ENCODE data around the gene TMC7. TPM values are rescaled to one million over a fixed set of nuclear protein-coding genes. Genes with fewer than 3 reads are reported as not detected.
"Not testable (repeated sequence)": the region's sequence is repeated elsewhere in the genome, so short reads cannot be mapped to it uniquely, and the experiment has no call there.

The TMC7 gene
- total RNA-seq, 1 donor from 2014 or later = 3.9 TPM

GRCh38 chr16:18975109-18975508 lies 8.6 kb upstream of the TMC7 start:
- no peak for DNase-seq (ENCODE audit: low read depth)

- DNase-seq (ENCODE audit: low read depth) = no peak
These were observed 3.8 kb upstream of the TMC7 start for GRCh38 chr16:18979936-18980335.

GRCh38 chr16:18984435-18985005 lies 786 bp downstream of the TMC7 start:
- no peak for DNase-seq (ENCODE audit: low read depth)

GRCh38 chr16:18985256-18985655 lies 1.5 kb downstream of the TMC7 start:
- DNase-seq (ENCODE audit: low read depth) = not testable (repeated sequence)

- DNase-seq (ENCODE audit: low read depth) = not testable (repeated sequence)
These were observed 8.0 kb downstream of the TMC7 start for GRCh38 chr16:18991731-18992130.

- DNase-seq (ENCODE audit: low read depth) = not testable (repeated sequence)
These were observed 9.8 kb downstream of the TMC7 start for GRCh38 chr16:18993531-18993930.

GRCh38 chr16:18994181-18994580 lies 10.4 kb downstream of the TMC7 start:
- DNase-seq (ENCODE audit: low read depth) = not testable (repeated sequence)

- not testable (repeated sequence) for DNase-seq (ENCODE audit: low read depth)
These were observed 11.7 kb downstream of the TMC7 start for GRCh38 chr16:18995406-18995805.

DNA sequence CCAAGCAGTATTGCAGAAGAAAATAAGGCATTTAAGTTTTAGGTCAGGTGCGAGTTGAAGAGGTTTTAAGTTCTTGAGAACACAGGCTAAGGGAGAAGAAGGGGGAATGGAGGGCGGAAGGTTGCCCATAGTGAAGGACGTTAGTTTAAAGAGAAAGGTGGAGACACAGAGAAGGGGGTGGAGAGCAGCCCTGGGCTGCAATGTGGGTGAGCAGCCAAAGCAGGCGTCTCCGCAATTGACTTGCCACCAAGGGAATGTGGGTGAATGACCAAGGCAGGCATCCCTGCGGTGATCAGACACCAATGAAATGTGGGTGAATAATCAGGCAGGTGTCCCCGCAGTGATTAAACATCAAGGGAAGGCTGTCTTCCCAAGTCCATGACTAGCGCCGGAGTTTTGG lies 12.8 kb downstream of the TMC7 start:
- not testable (repeated sequence) for DNase-seq (ENCODE audit: low read depth)

DNA sequence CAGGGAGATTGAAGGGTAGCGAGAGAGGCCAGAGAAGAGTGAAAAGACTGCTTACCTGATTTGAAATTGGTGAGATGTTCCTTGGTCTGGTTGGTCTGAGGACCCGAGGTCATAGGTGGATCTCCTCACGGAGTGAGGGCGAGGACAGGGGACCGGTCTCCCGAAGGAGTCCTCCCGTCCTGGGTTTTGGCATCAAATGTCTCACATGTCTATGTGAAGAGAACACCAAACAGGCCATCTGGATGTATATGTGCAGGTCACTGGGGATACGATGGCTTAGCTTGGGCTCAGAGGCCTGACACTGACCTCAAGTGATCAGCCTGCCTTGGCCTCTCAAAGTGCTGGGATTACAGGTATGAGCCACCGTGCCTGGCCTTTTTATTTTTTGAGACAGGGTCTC lies 13.3 kb downstream of the TMC7 start:
- DNase-seq (ENCODE audit: low read depth) = not testable (repeated sequence)

- DNase-seq (ENCODE audit: low read depth) = no peak
These were observed 15.3 kb downstream of the TMC7 start for GRCh38 chr16:18999045-18999393.

GRCh38 chr16:19001788-19002187 lies 18.1 kb downstream of the TMC7 start:
- peak; percentile 93 for DNase-seq (ENCODE audit: low read depth)

DNA sequence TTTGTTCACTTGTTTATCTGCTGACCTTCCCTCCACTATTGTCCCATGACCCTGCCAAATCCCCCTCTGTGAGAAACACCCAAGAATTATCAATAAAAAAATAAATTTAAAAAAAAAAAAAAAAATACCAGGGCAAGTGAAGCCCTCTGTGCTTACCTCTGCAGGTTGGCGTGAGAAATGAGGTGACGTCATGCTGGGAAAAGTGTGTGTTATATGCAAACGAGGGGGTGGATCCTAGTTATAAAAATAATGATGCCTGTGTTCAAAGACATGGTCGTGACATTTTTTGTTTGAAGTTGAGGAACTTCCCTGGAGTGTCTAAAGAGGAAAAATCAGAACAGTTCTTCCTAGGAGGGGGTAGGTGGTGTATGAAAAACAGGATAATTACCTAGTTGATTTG lies 20.2 kb downstream of the TMC7 start:
- DNase-seq (ENCODE audit: low read depth) = no peak

- peak; percentile 97 for DNase-seq (ENCODE audit: low read depth)
These were observed 22.1 kb downstream of the TMC7 start for GRCh38 chr16:19005561-19006445.

- no peak for DNase-seq (ENCODE audit: low read depth)
These were observed 22.9 kb downstream of the TMC7 start for GRCh38 chr16:19006446-19007315.

DNA sequence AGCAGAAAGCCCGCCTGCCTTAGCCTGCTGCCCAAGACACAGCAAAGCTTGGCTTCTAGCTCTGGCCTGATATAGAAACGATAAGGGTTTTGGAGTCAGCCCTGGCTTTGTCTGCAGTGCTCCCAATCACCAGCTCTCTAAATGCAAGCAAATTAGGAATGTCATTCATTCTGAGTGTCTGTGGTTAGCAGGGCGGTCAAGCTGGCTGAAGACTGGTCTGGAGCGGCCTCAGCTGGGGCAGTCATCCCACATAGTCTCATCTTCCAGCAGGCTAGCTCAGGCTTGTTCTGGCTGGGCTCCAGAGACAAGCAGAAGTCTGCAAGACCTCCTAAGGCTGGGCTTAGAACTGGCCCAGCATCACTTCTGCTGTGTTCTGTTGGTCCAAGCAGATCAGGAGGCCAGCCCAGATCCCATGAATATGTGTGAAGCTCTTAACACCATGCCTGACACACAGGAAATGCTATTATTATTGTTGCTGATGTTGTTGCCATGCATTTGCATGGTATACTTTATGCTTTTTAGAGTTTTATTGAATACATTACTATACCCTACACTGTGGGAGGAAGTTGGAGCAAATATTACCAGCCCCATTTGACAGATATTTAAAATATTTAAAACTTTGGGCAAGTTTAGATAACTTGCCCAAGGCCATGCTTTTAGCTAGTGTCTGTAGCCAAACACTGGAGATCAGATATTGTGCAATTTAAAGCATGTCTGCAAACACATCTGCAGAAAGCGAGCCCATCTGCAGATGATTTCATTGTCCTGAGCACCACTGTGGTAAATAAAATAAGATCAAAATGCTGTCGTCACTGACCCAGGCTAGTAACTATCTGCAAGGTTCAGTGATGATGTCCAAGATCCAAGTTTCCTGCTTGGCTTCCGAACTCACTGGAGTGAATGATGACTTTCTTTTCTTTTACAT lies 24.8 kb downstream of the TMC7 start:
- peak; percentile 91 for DNase-seq (ENCODE audit: low read depth)

GRCh38 chr16:19011169-19011731 lies 27.5 kb downstream of the TMC7 start:
- DNase-seq (ENCODE audit: low read depth) = no peak

DNA sequence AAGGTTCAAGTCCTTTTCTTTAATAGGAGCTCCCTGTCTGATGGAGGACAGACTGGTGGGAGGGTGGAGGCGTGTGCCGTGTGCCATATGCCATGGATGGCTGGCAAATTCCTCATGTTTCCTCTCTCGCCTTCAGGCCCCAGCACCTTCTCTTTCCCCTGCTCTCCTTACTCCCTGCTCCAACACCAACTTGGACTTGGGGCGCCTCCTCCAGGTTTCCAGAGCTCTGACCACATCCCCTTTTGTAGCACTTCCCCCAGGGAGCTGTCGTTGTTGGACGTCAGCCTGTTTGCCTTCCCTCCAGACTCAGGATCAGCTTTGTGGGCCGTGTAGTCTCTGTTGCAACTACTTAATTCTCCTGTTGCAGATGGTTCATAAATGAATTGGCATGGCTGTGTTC lies 30.7 kb downstream of the TMC7 start:
- DNase-seq (ENCODE audit: low read depth) = no peak

- DNase-seq (ENCODE audit: low read depth) = no peak
These were observed 33.4 kb downstream of the TMC7 start for GRCh38 chr16:19017179-19017578.

GRCh38 chr16:19020689-19021088 lies 37.0 kb downstream of the TMC7 start:
- DNase-seq (ENCODE audit: low read depth) = no peak

Data from myocyte (in vitro differentiated cells).